ENCODE measurements around the gene COASY. TPM values are rescaled to one million over a fixed set of nuclear protein-coding genes. Genes with fewer than 3 reads are reported as not detected.
A peak's percentile ranks its signal among the peaks of the same experiment; 100 is the strongest.

COASY gene
- total RNA-seq, 4 donors from 2014 or later = 16.8 to 25.8 (median 19.9) TPM

DNA sequence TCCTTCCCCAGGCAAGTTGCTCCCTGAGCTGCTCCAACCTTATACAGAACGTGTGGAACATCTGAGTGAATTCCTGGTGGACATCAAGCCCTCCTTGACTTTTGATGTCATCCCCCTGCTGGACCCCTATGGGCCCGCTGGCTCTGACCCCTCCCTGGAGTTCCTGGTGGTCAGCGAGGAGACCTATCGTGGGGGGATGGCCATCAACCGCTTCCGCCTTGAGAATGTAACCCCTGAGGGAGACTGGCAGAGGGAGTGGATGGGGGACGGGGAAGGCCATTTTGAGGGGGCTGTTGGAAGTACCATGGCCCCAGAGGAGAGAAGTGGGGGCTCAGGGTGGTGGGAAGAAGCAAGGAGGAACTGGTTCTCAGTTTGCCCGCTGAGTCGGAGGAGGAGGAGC, 2.0 kb downstream of the COASY start:
- Histone ChIP-seq H3K36me3 (peaks cover 0 to 35% of the 10 kb centered on the region in 2 donors), H3K4me1 (peaks cover 0 to 76% (median 41%) of the 10 kb centered on the region in 3 donors), H3K4me3 (no peak overlapping the region), H3K27ac (peak overlapping the region in 2 of 4 donors; percentile 4 to 85), H3K9me3 (no peaks in the 10 kb centered on the region), H3K27me3 (no peaks in the 10 kb centered on the region)
- 71% methylated on average over 2 of the region's 9 CpGs; no CpG with 5 or more reads in 1 of the 2 donors for WGBS, 2 donors (ENCODE audit: low coverage in 1 of 2)
- TF ChIP-seq POLR2AphosphoS5 (IDR thresholded peaks at IDR 0.05) (no peak), POLR2A (IDR thresholded peaks at IDR 0.05) (no peak), EP300 (IDR thresholded peaks at IDR 0.05) (no peak)
- TF ChIP-seq, protein P1, sequence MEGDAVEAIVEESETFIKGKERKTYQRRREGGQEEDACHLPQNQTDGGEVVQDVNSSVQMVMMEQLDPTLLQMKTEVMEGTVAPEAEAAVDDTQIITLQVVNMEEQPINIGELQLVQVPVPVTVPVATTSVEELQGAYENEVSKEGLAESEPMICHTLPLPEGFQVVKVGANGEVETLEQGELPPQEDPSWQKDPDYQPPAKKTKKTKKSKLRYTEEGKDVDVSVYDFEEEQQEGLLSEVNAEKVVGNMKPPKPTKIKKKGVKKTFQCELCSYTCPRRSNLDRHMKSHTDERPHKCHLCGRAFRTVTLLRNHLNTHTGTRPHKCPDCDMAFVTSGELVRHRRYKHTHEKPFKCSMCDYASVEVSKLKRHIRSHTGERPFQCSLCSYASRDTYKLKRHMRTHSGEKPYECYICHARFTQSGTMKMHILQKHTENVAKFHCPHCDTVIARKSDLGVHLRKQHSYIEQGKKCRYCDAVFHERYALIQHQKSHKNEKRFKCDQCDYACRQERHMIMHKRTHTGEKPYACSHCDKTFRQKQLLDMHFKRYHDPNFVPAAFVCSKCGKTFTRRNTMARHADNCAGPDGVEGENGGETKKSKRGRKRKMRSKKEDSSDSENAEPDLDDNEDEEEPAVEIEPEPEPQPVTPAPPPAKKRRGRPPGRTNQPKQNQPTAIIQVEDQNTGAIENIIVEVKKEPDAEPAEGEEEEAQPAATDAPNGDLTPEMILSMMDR (IDR thresholded peaks at IDR 0.05) = no peak
- no peak for ATAC-seq

DNA sequence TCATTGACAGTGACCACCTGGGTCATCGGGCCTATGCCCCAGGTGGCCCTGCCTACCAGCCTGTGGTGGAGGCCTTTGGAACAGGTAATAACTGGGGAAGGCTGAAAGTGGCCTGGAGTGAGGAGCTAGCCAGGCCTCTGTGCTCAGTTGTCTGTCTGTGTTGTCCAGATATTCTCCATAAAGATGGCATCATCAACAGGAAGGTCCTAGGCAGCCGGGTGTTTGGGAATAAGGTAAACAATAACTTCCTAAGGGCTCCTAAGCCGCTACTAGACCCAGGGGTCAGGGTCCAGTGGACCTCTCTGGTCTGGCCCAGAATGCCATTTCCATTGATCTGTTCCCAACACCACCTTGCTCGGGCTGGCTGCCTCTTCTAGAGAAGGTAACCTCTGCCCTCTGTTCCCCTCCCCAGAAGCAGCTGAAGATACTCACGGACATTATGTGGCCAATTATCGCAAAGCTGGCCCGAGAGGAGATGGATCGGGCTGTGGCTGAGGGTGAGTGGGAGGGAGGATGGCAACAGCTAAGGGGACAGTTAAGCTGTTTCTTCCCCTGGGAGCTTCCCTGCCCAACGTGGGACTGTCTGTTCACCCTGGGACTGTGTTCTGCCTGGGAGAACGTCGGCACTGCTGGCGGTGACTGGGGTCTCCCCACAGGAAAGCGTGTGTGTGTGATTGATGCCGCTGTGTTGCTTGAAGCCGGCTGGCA, 3.0 kb downstream of the COASY start:
- Histone ChIP-seq H3K9me3 (no peaks in the 10 kb centered on the region), H3K36me3 (peaks cover 0 to 45% of the 10 kb centered on the region in 2 donors), H3K27me3 (no peaks in the 10 kb centered on the region), H3K4me1 (peaks cover 0 to 79% (median 41%) of the 10 kb centered on the region in 3 donors), H3K4me3 (no peak overlapping the region), H3K27ac (peak overlapping the region in 2 of 4 donors; percentile 85 to 95)
- ATAC-seq = no peak
- no peak for TF ChIP-seq EP300 (IDR thresholded peaks at IDR 0.05)
- no peak for TF ChIP-seq POLR2A (IDR thresholded peaks at IDR 0.05)
- TF ChIP-seq POLR2AphosphoS5 (IDR thresholded peaks at IDR 0.05) = no peak
- TF ChIP-seq, protein P1 (IDR thresholded peaks at IDR 0.05) = no peak
- 90 to 93% methylated on average over 2 of the region's 15 CpGs for WGBS, 2 donors (ENCODE audit: low coverage in 1 of 2)

DNA sequence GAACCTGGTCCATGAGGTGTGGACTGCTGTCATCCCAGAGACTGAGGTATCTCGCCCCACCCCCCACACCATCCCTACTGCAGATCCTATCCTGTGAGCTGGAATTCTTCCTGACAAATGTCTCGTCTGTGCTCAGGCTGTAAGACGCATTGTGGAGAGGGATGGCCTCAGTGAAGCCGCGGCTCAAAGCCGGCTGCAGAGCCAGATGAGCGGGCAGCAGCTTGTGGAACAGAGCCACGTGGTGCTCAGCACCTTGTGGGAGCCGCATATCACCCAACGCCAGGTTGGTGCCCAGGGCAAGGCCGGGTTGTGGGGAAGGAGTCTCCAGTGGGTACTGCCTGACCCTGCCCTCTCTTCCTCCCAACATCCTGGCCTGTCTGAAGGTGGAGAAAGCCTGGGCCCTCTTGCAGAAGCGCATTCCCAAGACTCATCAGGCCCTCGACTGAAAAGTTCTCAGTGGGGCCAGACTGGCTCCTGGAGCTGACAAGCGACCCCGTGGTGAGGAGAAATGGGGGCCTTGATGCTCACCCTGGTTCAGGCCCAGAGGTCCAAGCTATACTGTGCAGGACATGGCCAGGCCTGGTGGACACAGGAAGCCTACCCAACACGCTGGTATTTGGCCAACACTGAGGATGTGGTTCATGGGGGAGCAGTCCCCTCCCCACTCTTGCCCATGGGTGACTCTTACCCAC, 3.7 kb downstream of the COASY start:
- TF ChIP-seq POLR2AphosphoS5 (IDR thresholded peaks at IDR 0.05) = no peak
- no peak for TF ChIP-seq EP300 (IDR thresholded peaks at IDR 0.05)
- TF ChIP-seq, protein P1 (IDR thresholded peaks at IDR 0.05) = no peak
- TF ChIP-seq POLR2A (IDR thresholded peaks at IDR 0.05) = no peak
- ATAC-seq = no peak
- Histone ChIP-seq H3K36me3 (peaks cover 0 to 52% of the 10 kb centered on the region in 2 donors), H3K27ac (peak overlapping the region in 3 of 4 donors; percentile 94 to 98 (median 95)), H3K9me3 (no peaks in the 10 kb centered on the region), H3K27me3 (no peaks in the 10 kb centered on the region), H3K4me1 (peaks cover 0 to 73% (median 41%) of the 10 kb centered on the region in 3 donors), H3K4me3 (no peak overlapping the region)
- WGBS, 2 donors (ENCODE audit: low coverage in 1 of 2) = 82 to 87% methylated on average over 5 to 7 of the region's 16 CpGs

DNA sequence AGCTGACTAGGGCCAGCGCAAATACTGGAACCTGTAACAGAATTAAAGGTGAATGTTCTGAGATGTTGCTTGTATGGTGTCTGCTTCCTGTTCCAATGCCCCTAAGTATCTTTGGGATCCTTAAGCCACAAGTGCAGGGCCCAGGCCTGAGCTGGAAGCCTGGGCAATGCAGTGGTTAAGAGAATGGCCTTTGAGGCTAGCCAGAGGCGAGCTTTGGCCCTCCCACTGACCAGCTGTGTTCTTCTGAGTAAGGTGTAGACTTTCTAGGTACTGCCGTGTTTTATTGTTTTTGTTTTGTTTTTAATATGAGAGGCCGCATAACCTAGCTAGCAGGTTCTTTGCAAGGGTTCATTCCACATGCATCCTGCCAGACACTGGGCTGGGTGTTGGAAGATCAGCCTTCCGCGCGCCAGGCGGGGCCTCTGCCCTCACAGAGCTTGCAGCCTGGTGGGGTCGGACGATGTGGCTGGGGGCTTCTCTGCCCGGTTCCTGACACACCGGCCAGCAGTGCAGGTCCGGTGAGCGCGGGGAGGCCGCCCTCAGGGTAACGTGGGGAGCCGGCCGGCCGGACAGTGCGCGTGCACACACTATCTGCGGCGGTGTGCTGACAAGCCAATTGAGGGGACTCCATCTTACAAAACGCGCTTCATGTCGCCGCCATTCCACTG, 4.4 kb downstream of the COASY start:
- H3K27ac ChIP-seq = peak overlapping the region; percentile 90 to 98 (median 94)
- TF ChIP-seq POLR2A (IDR thresholded peaks at IDR 0.05) (no peak), POLR2AphosphoS5 (IDR thresholded peaks at IDR 0.05) (no peak), EP300 (IDR thresholded peaks at IDR 0.05) (no peak)
- TF ChIP-seq, protein P1 (IDR thresholded peaks at IDR 0.05) = no peak
- WGBS, 2 donors (ENCODE audit: low coverage in 1 of 2) = 15 to 80% methylated on average over 1 to 8 of the region's 28 CpGs
- no peaks in the 10 kb centered on the region for H3K27me3 ChIP-seq
- H3K4me3 ChIP-seq = peak overlapping the region; percentile 82 to 91
- peaks cover 0 to 66% (median 38%) of the 10 kb centered on the region in 3 donors for H3K4me1 ChIP-seq
- peaks cover 0 to 59% of the 10 kb centered on the region in 2 donors for H3K36me3 ChIP-seq
- H3K9me3 ChIP-seq = no peaks in the 10 kb centered on the region
- ATAC-seq = no peak
